GM10248 (cell line): ENCODE results near the gene POLE.

ENCODE experiments used
- CTCF ChIA-PET: fragments of 300-600 bp; sonication (Branson Sonifier 250); formaldehyde crosslinking; extraction: SDS; loops from one replicate; lab custom pipeline; 2021; ENCODE audit warnings: antibody characterized with exemption; lab: Yijun Ruan, JAX
- POLR2A ChIA-PET: fragments of 350-650 bp; sonication (Branson Sonifier 250); formaldehyde crosslinking; extraction: SDS; loops from one replicate; lab custom pipeline; 2020; ENCODE audit warnings: antibody characterized with exemption; lab: Yijun Ruan, JAX
- DNase-seq: peaks from one replicate; pipeline ENCODE4 v3.0.0; 2012; ENCODE audit errors: extremely low spot score
- TF ChIP-seq, protein P1 (sequence below): IDR thresholded peaks from 2 replicates; pipeline ENCODE4 v1.5.1; 2012; ENCODE audit warnings: mild to moderate bottlenecking, low read depth; ENCODE audit errors: extremely low read depth, missing control alignments, control extremely low read depth

The POLE gene

DNA sequence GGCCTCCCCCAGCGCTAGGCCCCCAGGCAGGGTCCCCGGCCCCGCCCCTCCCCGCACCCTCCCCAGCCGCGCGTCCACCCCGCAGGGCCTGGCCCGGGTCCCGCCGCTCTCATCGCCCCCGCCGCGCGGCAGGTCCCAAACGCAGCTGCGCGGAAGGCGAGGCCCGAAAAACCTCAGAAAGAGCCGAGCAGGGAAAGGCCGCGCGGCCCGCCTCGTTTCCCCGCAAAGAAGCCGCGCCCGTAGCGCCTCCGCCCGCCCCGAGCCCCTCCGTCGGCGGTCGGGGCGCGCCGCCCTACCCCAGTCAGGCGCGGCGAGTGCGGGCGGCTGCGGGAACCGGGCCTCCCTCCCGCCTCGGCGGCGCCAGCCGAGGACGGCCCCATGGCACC is 324 bp downstream of the POLE start:
- ChIA-PET CTCF (no interaction called here), POLR2A (no interaction called here)
- DNase-seq: no peak

DNA sequence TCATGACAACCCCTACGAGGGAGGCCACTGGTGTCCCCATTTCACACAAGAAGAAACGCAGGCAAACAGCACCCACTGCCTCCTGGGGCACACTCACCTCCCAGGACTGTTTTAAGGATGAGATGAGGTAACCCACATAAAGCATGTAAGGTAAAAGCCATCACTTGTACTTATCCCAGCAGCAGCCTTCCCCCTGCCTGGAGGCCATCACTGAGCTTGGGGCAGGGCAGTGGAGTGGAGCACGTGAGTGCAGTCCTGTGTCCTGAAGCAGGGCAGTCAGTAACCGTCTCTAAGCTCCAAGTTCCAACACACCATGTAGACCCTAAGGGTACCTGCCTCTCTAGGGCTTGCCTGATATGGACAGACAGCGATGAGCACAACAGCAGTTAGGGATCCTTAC is 1.7 kb downstream of the POLE start:
- ChIA-PET POLR2A (interaction anchor here (0.6 kb wide), 2 partner anchors 26 to 56 kb away, joined by 3 to 4 read pairs; no protein-coding TSS in a partner anchor), CTCF (interaction anchor here (2.2 kb wide), 1 partner anchor 23 kb away, joined by 4 read pairs; no protein-coding TSS in a partner anchor)
- DNase-seq: no peak
- TF ChIP-seq, protein P1, sequence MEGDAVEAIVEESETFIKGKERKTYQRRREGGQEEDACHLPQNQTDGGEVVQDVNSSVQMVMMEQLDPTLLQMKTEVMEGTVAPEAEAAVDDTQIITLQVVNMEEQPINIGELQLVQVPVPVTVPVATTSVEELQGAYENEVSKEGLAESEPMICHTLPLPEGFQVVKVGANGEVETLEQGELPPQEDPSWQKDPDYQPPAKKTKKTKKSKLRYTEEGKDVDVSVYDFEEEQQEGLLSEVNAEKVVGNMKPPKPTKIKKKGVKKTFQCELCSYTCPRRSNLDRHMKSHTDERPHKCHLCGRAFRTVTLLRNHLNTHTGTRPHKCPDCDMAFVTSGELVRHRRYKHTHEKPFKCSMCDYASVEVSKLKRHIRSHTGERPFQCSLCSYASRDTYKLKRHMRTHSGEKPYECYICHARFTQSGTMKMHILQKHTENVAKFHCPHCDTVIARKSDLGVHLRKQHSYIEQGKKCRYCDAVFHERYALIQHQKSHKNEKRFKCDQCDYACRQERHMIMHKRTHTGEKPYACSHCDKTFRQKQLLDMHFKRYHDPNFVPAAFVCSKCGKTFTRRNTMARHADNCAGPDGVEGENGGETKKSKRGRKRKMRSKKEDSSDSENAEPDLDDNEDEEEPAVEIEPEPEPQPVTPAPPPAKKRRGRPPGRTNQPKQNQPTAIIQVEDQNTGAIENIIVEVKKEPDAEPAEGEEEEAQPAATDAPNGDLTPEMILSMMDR: no peak

More for the DNA sequence above, 324 bp downstream of the POLE start:
- TF ChIP-seq, protein P1: no peak

DNA sequence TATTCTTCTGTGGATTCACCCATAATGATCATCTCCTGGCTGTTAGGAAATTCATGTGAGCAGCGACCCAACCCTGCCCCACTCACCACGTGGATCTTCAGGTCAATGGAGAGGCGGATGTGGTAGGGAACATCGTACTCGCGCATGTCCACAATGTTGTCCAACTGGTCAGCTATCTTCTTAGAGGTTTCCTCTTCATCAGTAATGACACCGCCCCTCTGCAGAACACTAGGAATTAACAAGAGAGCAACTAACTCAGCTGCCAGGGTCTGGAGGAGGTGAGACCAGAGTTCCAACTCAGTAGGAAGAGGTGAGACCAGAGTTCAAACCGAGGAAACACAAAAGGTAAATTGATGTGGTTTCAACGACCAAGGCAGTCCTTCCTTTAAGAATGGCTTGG is 9.7 kb downstream of the POLE start:
- DNase-seq: no peak
- ChIA-PET POLR2A (no interaction called here), CTCF (no interaction called here)
- TF ChIP-seq, protein P1: no peak

DNA sequence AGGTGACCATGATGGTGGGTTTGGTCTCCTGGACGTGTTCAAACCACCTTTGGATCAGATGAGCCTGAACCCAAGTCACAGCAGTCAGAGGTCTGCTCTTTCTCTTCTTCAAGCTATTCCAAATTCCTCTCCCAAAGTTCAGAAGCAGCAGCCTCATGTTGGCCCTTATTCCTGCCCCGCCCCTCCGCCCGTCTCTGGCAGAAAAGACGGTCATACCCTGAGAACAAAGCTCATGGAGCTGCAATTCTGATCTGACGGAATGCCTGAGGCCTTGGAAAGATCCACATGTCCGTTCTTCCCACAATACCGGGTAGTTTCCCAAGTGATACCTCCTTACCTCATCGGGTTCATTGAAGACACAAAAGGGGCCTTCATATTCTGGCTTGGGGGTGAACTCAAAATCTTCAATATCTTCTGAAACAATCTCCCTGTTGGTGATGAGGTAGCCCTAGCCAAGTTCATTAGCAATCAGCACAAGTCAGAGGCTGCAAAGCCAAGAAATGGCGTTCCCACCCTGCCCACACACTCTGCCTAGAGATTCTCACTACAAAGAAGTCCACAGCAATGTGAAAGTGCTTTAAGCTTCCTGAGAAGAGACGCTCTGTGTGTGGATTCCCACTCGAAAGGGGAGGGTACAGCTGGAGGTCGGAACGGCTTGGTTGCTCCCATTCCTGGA is 11.2 kb downstream of the POLE start:
- DNase-seq: no peak
- POLR2A ChIA-PET: no interaction called here
- CTCF ChIA-PET: interaction anchor here (1.7 kb wide), 1 partner anchor 61 kb away, joined by 3 read pairs; no protein-coding TSS in a partner anchor
- TF ChIP-seq, protein P1: no peak

DNA sequence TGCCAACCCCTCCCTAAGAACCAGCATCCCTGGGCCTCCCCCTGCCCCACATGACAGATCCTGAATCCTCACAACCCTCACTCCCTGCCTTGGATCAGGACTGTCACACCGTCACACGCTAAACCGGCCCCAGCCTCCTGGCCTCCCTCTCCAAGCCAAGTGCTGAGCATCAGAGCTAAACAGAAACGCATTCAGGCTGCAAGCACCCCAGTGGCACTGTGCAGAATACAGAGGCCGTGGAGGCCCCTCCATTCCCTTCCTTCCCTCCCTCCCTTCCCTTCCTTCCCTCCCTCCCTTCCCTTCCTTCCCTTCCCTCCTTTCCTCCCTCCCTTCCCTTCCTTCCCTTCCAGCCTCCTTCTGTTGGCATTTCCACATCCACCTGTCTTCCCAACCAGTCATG is 12.6 kb downstream of the POLE start:
- DNase-seq: no peak
- ChIA-PET CTCF (no interaction called here), POLR2A (no interaction called here)
- TF ChIP-seq, protein P1: no peak

DNA sequence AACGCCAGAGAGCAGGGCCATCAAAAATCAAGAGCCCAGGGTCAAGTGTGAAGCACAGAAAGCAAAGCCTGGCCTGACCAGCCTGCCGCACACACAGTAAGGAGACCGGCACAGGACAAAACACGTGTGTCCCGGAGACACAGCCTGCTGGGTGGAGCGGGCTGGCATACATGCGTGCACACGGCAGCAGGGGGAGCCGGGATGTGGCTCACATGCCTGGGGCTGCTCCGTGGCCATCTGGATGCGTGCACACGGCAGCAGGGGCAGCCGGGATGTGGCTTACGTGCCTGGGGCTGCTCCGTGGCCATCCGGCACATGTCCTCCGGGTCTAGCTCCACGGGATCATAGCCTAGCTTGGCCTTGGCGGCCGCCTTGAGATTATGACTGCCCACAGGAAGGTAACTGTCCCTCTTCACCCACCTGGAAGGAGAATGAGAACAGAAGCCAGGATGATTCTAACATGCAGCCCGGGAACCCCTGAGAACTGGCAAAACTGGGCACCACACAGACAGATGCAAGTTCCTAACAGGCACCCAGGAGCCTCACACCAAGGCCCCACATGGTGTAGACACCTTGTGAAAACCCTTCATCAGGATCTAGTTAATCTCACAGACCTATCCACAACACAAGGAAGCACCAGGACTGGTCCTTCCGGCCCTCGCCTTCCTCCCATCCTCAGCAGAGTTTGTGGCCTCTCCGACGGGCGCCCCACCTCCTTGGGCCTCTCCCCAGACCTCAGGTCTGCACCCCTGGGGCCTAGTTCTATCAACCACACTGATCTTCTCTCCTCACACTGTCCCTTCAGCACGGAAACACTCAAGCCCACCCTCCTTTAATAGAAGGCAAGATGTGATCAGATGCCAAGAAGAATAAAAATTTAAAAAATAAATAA is 13.6 kb downstream of the POLE start:
- TF ChIP-seq, protein P1: no peak
- ChIA-PET POLR2A (no interaction called here), CTCF (no interaction called here)
- no peak for DNase-seq
